ENCODE results near the gene ASTN2. TPM values are rescaled to one million over a fixed set of nuclear protein-coding genes. Genes with fewer than 3 reads are reported as not detected.
A peak's percentile ranks its signal among the peaks of the same experiment; 100 is the strongest.

The ASTN2 gene
- total RNA-seq, 2 donors from 2014 or later: 3.7 to 4.8 TPM

DNA sequence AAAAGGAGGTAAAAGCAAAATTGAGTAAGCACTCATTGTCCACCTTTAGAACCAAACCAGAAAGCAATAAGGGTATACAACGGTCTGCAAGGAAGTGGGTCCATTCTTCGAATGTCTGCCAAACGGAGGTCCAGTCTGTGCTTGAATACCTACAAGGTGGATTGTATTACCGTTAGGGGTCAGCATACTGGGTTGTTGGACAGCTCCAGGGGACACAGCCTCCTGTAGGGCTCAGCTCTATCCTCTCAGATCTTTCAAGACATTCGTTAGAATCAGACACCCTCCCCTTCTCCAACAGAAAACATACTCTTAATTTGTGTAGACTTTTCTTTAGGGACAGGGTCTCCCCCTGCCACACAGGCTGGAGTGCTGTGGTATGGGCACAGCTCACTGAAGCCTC, 5.5 kb downstream of the ASTN2 start:
- ATAC-seq: no peak

GRCh38 chr9:117407436-117408022, 7.3 kb downstream of the ASTN2 start:
- H3K9me3 ChIP-seq (ENCODE audit: control insufficient read depth, low read length, poor library complexity, severe bottlenecking): no peaks in the 10 kb centered on the region
- Mint-ChIP-seq H3K36me3 (ENCODE audit: low read depth) (no peaks in the 10 kb centered on the region), H3K27me3 (no peaks in the 10 kb centered on the region), H3K27ac (no peak overlapping the region), H3K4me1 (no peaks in the 10 kb centered on the region), H3K4me3 (no peak overlapping the region)
- DNase-seq: no peak
- no peak for ATAC-seq

More for the DNA sequence above, 5.5 kb downstream of the ASTN2 start:
- H3K4me3 Mint-ChIP-seq: no peak overlapping the region
- peaks cover 7% of the 10 kb centered on the region for H3K27me3 Mint-ChIP-seq
- no peak for DNase-seq
- H3K9me3 ChIP-seq (ENCODE audit: control insufficient read depth, low read length, poor library complexity, severe bottlenecking): no peaks in the 10 kb centered on the region
- H3K27ac Mint-ChIP-seq: no peak overlapping the region
- H3K4me1 Mint-ChIP-seq: no peaks in the 10 kb centered on the region
- peaks cover 2% of the 10 kb centered on the region for H3K36me3 Mint-ChIP-seq (ENCODE audit: low read depth)

GRCh38 chr9:117405950-117406705, 8.7 kb downstream of the ASTN2 start:
- ATAC-seq (no peak), DNase-seq (no peak)
- H3K27me3 Mint-ChIP-seq: no peaks in the 10 kb centered on the region
- no peaks in the 10 kb centered on the region for H3K4me1 Mint-ChIP-seq
- H3K36me3 Mint-ChIP-seq (ENCODE audit: low read depth): no peaks in the 10 kb centered on the region
- H3K27ac Mint-ChIP-seq: no peak overlapping the region
- H3K9me3 ChIP-seq (ENCODE audit: control insufficient read depth, low read length, poor library complexity, severe bottlenecking): no peaks in the 10 kb centered on the region
- H3K4me3 Mint-ChIP-seq: no peak overlapping the region

GRCh38 chr9:117403848-117404247, 11.0 kb downstream of the ASTN2 start:
- Mint-ChIP-seq H3K4me1 (no peaks in the 10 kb centered on the region), H3K27ac (no peak overlapping the region), H3K27me3 (no peaks in the 10 kb centered on the region), H3K36me3 (ENCODE audit: low read depth) (no peaks in the 10 kb centered on the region), H3K4me3 (no peak overlapping the region)
- ATAC-seq (no peak), DNase-seq (no peak)
- H3K9me3 ChIP-seq (ENCODE audit: control insufficient read depth, low read length, poor library complexity, severe bottlenecking): no peaks in the 10 kb centered on the region

- ATAC-seq (no peak), DNase-seq (no peak)
- Mint-ChIP-seq H3K36me3 (ENCODE audit: low read depth) (no peaks in the 10 kb centered on the region), H3K4me3 (no peak overlapping the region), H3K4me1 (no peaks in the 10 kb centered on the region), H3K27ac (no peak overlapping the region), H3K27me3 (no peaks in the 10 kb centered on the region)
- no peaks in the 10 kb centered on the region for H3K9me3 ChIP-seq (ENCODE audit: control insufficient read depth, low read length, poor library complexity, severe bottlenecking)
These were observed 11.4 kb downstream of the ASTN2 start for GRCh38 chr9:117403403-117403811.

- no peaks in the 10 kb centered on the region for H3K36me3 Mint-ChIP-seq (ENCODE audit: low read depth)
- no peaks in the 10 kb centered on the region for H3K27me3 Mint-ChIP-seq
- ATAC-seq: no peak
- H3K27ac Mint-ChIP-seq: no peak overlapping the region
- DNase-seq: no peak
- H3K9me3 ChIP-seq (ENCODE audit: control insufficient read depth, low read length, poor library complexity, severe bottlenecking): no peaks in the 10 kb centered on the region
- no peak overlapping the region for H3K4me3 Mint-ChIP-seq
- no peaks in the 10 kb centered on the region for H3K4me1 Mint-ChIP-seq
These were observed 14.7 kb downstream of the ASTN2 start for GRCh38 chr9:117400171-117400570.

GRCh38 chr9:117395151-117395650, 19.7 kb downstream of the ASTN2 start:
- Mint-ChIP-seq H3K36me3 (ENCODE audit: low read depth) (no peaks in the 10 kb centered on the region), H3K27me3 (no peaks in the 10 kb centered on the region), H3K4me3 (no peak overlapping the region), H3K4me1 (no peaks in the 10 kb centered on the region), H3K27ac (no peak overlapping the region)
- DNase-seq (no peak), ATAC-seq (no peak)
- no peaks in the 10 kb centered on the region for H3K9me3 ChIP-seq (ENCODE audit: control insufficient read depth, low read length, poor library complexity, severe bottlenecking)

GRCh38 chr9:117394655-117395054, 20.2 kb downstream of the ASTN2 start:
- no peaks in the 10 kb centered on the region for H3K36me3 Mint-ChIP-seq (ENCODE audit: low read depth)
- ATAC-seq (no peak), DNase-seq (no peak)
- no peaks in the 10 kb centered on the region for H3K9me3 ChIP-seq (ENCODE audit: control insufficient read depth, low read length, poor library complexity, severe bottlenecking)
- no peak overlapping the region for H3K27ac Mint-ChIP-seq
- H3K4me3 Mint-ChIP-seq: no peak overlapping the region
- H3K4me1 Mint-ChIP-seq: no peaks in the 10 kb centered on the region
- H3K27me3 Mint-ChIP-seq: no peaks in the 10 kb centered on the region

- Mint-ChIP-seq H3K4me1 (no peaks in the 10 kb centered on the region), H3K4me3 (peak overlapping the region; percentile 0), H3K27ac (no peak overlapping the region), H3K27me3 (no peaks in the 10 kb centered on the region), H3K36me3 (ENCODE audit: low read depth) (no peaks in the 10 kb centered on the region)
- no peaks in the 10 kb centered on the region for H3K9me3 ChIP-seq (ENCODE audit: control insufficient read depth, low read length, poor library complexity, severe bottlenecking)
- no peak for DNase-seq
- ATAC-seq: no peak
These were observed 21.9 kb downstream of the ASTN2 start for GRCh38 chr9:117392992-117393391.

- ATAC-seq (no peak), DNase-seq (no peak)
- no peaks in the 10 kb centered on the region for H3K4me1 Mint-ChIP-seq
- no peaks in the 10 kb centered on the region for H3K9me3 ChIP-seq (ENCODE audit: control insufficient read depth, low read length, poor library complexity, severe bottlenecking)
- H3K4me3 Mint-ChIP-seq: no peak overlapping the region
- H3K27ac Mint-ChIP-seq: no peak overlapping the region
- H3K36me3 Mint-ChIP-seq (ENCODE audit: low read depth): no peaks in the 10 kb centered on the region
- no peaks in the 10 kb centered on the region for H3K27me3 Mint-ChIP-seq
These were observed 27.4 kb downstream of the ASTN2 start for GRCh38 chr9:117387422-117387821.

DNA sequence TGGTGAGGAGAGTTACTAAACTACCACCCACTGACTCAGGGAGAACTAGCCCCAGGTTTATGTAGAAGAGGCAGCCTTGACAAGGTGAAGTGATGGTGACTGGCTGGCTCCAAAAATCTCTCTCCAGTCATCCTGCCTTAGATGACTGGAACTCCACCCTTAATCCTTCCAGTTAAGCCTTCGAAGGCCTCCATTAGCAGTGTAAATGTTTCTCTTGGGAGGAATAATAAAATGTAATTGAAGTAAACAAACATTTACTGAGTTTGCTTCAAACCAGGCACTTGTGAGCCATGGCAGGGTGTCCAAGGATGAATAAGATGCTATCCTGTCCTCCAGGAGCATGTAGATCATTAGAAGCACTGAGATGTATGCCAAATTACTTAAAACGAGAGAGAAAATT, 35.5 kb downstream of the ASTN2 start:
- no peaks in the 10 kb centered on the region for H3K27me3 Mint-ChIP-seq
- DNase-seq (no peak), ATAC-seq (no peak)
- no peaks in the 10 kb centered on the region for H3K9me3 ChIP-seq (ENCODE audit: control insufficient read depth, low read length, poor library complexity, severe bottlenecking)
- H3K4me1 Mint-ChIP-seq: no peaks in the 10 kb centered on the region
- H3K36me3 Mint-ChIP-seq (ENCODE audit: low read depth): no peaks in the 10 kb centered on the region
- H3K27ac Mint-ChIP-seq: no peak overlapping the region
- no peak overlapping the region for H3K4me3 Mint-ChIP-seq

- Mint-ChIP-seq H3K36me3 (ENCODE audit: low read depth) (no peaks in the 10 kb centered on the region), H3K27ac (no peak overlapping the region), H3K27me3 (no peaks in the 10 kb centered on the region), H3K4me1 (no peaks in the 10 kb centered on the region), H3K4me3 (no peak overlapping the region)
- ATAC-seq (no peak), DNase-seq (no peak)
- no peaks in the 10 kb centered on the region for H3K9me3 ChIP-seq (ENCODE audit: control insufficient read depth, low read length, poor library complexity, severe bottlenecking)
These were observed 37.8 kb downstream of the ASTN2 start for GRCh38 chr9:117377046-117377445.

GRCh38 chr9:117375956-117376355, 38.9 kb downstream of the ASTN2 start:
- H3K4me1 Mint-ChIP-seq: no peaks in the 10 kb centered on the region
- H3K9me3 ChIP-seq (ENCODE audit: control insufficient read depth, low read length, poor library complexity, severe bottlenecking): no peaks in the 10 kb centered on the region
- ATAC-seq (no peak), DNase-seq (no peak)
- no peak overlapping the region for H3K4me3 Mint-ChIP-seq
- no peaks in the 10 kb centered on the region for H3K36me3 Mint-ChIP-seq (ENCODE audit: low read depth)
- no peak overlapping the region for H3K27ac Mint-ChIP-seq
- no peaks in the 10 kb centered on the region for H3K27me3 Mint-ChIP-seq
